ENCODE results near the gene WNT5A.
"Not testable (repeated sequence)": the region's sequence is repeated elsewhere in the genome, so short reads cannot be mapped to it uniquely, and the experiment has no call there.

The WNT5A gene

DNA sequence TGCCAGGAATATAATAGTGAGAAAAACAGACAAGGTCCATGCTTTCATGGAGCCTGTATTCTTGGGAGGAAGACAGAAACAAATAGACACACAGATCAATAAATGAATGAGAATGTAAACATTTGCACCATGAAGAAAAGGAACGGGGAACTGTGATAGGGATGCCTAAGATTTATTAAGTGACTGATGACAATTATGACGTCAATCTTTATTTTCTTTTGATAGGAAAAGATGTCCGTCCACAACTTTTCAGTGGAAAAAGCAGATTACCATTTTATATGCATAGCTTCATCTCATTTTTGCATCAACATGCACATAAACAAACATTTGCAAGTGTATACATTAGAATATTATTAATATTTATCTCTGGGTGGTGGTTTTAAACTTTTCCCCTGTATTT lies 27.9 kb upstream of the WNT5A start:
- Mint-ChIP-seq H3K36me3 (no peaks in the 10 kb centered on the region), H3K4me3 (no peak overlapping the region), H3K27me3 (no peaks in the 10 kb centered on the region), H3K27ac (no peak overlapping the region), H3K9me3 (no peaks in the 10 kb centered on the region), H3K4me1 (no peaks in the 10 kb centered on the region)

DNA sequence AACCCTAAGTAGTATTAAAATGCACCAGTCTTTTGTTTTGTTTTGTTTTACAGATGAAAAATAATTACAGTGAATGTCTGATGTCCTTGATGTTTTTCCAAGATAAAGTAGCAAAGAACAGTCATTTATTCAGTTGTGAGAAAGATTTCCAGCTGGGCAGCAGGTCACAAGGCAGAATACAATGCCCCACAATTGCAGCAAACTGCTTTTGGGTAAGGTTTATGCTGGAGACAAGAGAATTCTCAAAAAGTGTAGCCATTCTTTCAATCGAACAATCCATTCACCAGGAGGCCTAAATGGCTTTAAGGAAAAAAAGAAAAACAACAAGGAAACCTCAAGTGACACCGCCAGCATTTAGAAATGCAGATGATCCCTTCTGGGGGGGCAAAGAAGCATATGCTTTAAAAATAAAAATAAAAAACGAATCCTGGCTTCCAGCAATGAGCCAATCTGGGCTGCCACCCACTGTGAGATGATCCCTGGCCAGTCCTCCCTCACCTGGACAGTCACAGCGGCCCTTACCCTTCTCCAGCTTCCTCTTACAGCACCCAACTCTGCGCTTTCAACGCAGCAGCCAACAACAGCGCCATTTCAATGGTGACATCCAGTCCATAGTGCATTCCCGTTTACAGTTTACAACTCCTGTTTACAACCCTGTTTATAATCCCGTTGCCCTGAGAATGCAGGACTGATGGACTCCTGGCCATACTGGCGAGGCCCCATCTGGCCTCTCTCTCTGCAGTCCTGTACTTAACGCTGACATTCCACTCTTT lies 25.7 kb upstream of the WNT5A start:
- no peak overlapping the region for H3K27ac Mint-ChIP-seq
- no peaks in the 10 kb centered on the region for H3K36me3 Mint-ChIP-seq
- H3K4me1 Mint-ChIP-seq = no peaks in the 10 kb centered on the region
- H3K27me3 Mint-ChIP-seq = no peaks in the 10 kb centered on the region
- no peaks in the 10 kb centered on the region for H3K9me3 Mint-ChIP-seq
- no peak overlapping the region for H3K4me3 Mint-ChIP-seq

DNA sequence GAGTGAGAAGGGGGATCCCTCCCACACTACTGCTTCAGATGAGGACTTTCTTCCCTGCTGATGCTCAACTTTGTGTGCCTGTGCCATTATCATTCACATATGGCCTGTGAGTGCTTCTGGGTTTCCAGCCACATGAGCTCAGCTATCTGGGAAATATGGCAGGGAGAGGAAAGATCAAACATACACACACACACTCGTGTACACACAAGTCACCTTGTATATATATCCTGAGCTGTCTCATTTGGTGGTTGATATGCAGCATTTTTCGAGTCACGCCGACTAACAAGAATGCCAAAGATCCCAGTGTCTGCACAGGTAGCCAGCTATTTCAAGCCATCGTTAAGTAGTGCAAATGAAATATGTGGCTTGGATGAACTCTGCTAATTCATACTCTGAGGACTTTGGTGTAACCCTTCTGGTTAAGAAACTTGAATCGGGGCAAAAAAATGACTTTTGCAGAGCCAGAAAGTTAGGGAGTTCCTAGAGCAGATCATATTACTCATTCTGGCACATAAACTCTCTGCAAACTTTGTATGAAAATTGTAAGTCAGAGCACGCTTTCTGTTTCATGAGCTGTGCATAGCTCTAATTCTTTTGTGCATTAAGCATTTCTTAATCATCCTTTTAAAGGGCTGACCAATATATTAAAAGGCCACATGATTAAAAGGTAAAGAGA lies 24.9 kb upstream of the WNT5A start:
- H3K36me3 Mint-ChIP-seq = no peaks in the 10 kb centered on the region
- no peaks in the 10 kb centered on the region for H3K27me3 Mint-ChIP-seq
- H3K27ac Mint-ChIP-seq = no peak overlapping the region
- no peaks in the 10 kb centered on the region for H3K9me3 Mint-ChIP-seq
- no peaks in the 10 kb centered on the region for H3K4me1 Mint-ChIP-seq
- no peak overlapping the region for H3K4me3 Mint-ChIP-seq

DNA sequence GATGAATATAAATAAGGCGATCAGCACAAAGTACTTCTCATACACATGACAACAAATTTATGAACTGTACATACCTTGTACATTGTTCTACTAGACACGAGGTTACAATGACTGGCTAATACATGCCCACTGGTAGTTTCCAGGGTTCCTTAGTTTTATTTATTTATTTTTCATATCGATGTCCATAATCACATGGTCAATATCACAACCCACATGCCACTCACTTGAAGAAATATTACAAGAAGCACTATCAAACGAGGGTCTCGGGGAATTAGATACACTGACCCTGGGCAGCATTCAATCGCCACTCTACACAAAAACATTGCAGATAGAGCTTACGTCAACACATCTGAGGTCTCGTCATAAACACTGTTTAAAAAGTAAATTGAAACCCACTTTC lies 21.2 kb upstream of the WNT5A start:
- Mint-ChIP-seq H3K27ac (no peak overlapping the region), H3K9me3 (no peaks in the 10 kb centered on the region), H3K4me1 (no peaks in the 10 kb centered on the region), H3K36me3 (no peaks in the 10 kb centered on the region), H3K4me3 (no peak overlapping the region), H3K27me3 (no peaks in the 10 kb centered on the region)

DNA sequence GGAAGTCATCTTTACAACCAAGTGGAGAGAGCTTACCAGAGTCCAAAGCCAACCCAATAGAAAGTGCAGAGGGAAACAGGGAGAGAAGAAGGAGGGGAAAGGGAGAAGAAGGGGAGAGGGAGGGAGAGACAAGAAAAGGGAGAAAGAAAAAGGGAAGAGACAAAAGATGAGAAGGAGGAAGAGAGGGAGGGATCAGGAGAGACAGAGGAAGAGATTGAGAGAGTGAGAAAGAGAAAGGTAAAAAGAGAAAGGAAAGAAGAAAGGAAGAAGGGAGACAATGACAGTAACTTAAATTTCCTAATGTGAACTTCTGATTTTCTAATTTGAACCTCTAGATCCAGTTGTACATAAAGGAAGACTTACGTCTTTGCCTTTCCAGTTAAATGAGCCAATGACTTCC lies 20.7 kb upstream of the WNT5A start:
- Mint-ChIP-seq H3K36me3 (no peaks in the 10 kb centered on the region), H3K4me1 (no peaks in the 10 kb centered on the region), H3K27me3 (no peaks in the 10 kb centered on the region), H3K27ac (no peak overlapping the region), H3K4me3 (no peak overlapping the region), H3K9me3 (no peaks in the 10 kb centered on the region)

GRCh38 chr3:55505776-55506175 lies 18.7 kb upstream of the WNT5A start:
- H3K4me1 Mint-ChIP-seq = no peaks in the 10 kb centered on the region

DNA sequence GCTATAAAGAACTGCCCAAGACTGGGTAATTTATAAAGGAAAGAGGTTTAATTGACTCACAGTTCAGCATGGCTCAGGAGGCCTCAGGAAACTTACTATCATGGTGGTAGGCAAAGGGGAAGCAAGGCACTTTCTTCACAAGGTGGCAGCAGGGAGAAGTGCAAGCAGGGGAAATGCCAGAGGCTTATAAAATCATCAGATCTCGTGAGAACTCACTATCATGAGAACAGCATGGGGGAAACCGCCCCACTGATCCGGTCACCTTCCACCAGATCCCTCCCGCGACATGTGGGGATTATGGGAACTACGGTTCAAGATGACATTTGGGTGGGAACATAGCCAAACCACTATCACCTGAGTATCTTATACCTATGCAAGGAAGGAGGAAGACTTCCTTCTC lies 18.0 kb upstream of the WNT5A start:
- H3K27ac Mint-ChIP-seq, H3K27me3 Mint-ChIP-seq, H3K9me3 Mint-ChIP-seq, H3K36me3 Mint-ChIP-seq, H3K4me3 Mint-ChIP-seq, H3K4me1 Mint-ChIP-seq: not testable (repeated sequence)

More at GRCh38 chr3:55505776-55506175, 18.7 kb upstream of the WNT5A start:
- H3K36me3 Mint-ChIP-seq = no peaks in the 10 kb centered on the region
- no peaks in the 10 kb centered on the region for H3K9me3 Mint-ChIP-seq
- H3K27ac Mint-ChIP-seq = no peak overlapping the region
- H3K27me3 Mint-ChIP-seq = no peaks in the 10 kb centered on the region
- no peak overlapping the region for H3K4me3 Mint-ChIP-seq

DNA sequence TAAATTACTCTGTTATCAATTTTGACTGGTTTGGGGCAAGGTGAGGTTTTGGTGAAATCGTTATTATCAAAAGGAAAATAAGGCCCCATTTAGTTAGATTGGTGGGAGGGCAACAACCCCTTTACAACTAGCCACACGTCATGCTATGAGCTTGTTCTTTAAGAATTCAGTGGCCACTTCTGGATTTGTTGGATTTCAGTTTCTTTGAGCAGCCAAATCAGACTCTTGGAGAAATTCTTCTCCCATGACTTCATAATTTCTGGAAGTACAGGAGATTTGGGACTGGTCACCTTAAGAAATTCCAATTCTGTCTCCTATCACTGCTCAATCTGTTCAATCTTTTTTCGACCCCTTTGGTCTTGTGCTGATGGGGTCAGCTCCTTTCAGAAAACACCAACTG lies 14.8 kb upstream of the WNT5A start:
- Mint-ChIP-seq H3K4me3 (no peak overlapping the region), H3K9me3 (no peaks in the 10 kb centered on the region), H3K27ac (no peak overlapping the region), H3K4me1 (no peaks in the 10 kb centered on the region), H3K36me3 (no peaks in the 10 kb centered on the region), H3K27me3 (peaks cover 2% of the 10 kb centered on the region)

GRCh38 chr3:55500555-55501330 lies 13.6 kb upstream of the WNT5A start:
- Mint-ChIP-seq H3K27ac (no peak overlapping the region), H3K4me3 (no peak overlapping the region), H3K36me3 (no peaks in the 10 kb centered on the region), H3K27me3 (peaks cover 4% of the 10 kb centered on the region), H3K4me1 (no peaks in the 10 kb centered on the region), H3K9me3 (no peaks in the 10 kb centered on the region)

DNA sequence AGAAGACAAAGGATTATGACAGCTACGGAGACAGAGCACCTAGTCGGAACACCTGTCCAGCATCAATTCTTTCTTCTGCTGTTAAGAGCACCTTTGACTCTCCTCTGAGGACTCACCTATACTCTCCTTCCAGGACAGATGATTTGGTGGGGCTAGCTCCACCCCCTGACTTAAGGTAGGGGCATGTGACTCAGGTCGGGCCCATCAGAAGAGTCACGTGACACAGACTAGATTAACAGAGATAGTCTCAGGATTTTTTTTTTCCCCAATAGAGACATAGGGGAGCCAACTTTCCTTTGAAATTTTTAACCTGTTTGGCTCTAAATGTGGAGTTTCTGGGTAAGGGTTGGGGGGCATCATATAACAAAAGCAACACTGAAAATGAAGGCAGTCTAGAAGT lies 11.4 kb upstream of the WNT5A start:
- Mint-ChIP-seq H3K9me3 (peaks cover 5% of the 10 kb centered on the region), H3K27ac (no peak overlapping the region), H3K4me1 (no peaks in the 10 kb centered on the region), H3K36me3 (no peaks in the 10 kb centered on the region), H3K27me3 (peaks cover 6% of the 10 kb centered on the region), H3K4me3 (no peak overlapping the region)

DNA sequence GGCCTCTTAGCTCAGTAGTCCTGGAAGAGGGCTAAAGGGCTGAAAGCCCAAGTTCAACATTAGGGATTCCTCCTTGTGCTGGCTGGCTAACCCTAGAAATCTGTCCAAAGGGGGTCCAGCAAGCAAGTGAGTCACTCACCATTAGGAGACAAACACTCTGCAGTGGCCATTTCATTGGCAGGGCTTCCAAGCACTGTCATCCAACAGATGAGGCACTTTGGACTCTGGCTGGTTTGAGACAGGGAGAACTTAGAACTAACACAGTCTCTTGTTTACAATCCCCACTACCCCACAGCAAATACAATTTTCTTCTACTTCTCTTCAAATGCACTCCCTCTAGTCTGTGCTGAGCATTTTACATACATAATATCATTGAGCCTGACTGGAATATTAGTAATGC lies 10.1 kb upstream of the WNT5A start:
- Mint-ChIP-seq H3K4me3 (no peak overlapping the region), H3K36me3 (no peaks in the 10 kb centered on the region), H3K4me1 (no peaks in the 10 kb centered on the region), H3K9me3 (peaks cover 5% of the 10 kb centered on the region), H3K27me3 (peaks cover 8% of the 10 kb centered on the region), H3K27ac (no peak overlapping the region)

- H3K4me3 Mint-ChIP-seq = no peak overlapping the region
- H3K9me3 Mint-ChIP-seq = peaks cover 5% of the 10 kb centered on the region
- H3K4me1 Mint-ChIP-seq = no peaks in the 10 kb centered on the region
- H3K27ac Mint-ChIP-seq = no peak overlapping the region
- no peaks in the 10 kb centered on the region for H3K36me3 Mint-ChIP-seq
- H3K27me3 Mint-ChIP-seq = peaks cover 13% of the 10 kb centered on the region
These were observed 7.9 kb upstream of the WNT5A start for GRCh38 chr3:55494976-55495375.

GRCh38 chr3:55492976-55493375 lies 5.9 kb upstream of the WNT5A start:
- H3K27me3 Mint-ChIP-seq = peaks cover 22% of the 10 kb centered on the region
- no peaks in the 10 kb centered on the region for H3K36me3 Mint-ChIP-seq
- H3K27ac Mint-ChIP-seq = no peak overlapping the region
- H3K9me3 Mint-ChIP-seq = peaks cover 5% of the 10 kb centered on the region
- H3K4me3 Mint-ChIP-seq = no peak overlapping the region
- no peaks in the 10 kb centered on the region for H3K4me1 Mint-ChIP-seq

DNA sequence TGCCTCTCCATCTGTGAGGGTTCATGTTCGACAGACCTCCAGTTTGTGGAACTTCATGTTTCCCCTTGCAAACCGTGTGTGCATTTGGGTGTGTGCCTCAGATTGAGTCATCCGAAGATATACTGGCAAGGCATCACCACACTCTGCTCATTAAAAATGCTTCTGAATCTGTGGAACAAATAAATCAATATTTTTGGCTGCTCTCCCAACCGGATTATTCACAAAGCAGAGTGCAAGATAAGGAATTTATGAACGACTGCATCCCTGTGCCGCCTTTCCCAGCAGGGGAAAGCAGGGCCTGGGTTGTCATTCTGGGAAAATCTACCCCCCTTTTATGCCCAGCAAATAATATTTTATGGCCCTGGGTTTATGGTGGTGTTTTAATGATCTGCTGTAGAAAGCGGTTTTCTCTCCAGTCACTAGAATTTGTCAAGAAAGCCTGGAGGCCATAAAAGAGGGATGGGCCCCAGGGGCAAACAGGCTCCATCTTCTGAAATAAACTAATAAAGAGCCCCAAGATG lies 4.2 kb upstream of the WNT5A start:
- Mint-ChIP-seq H3K27ac (no peak overlapping the region), H3K4me1 (peaks cover 11% of the 10 kb centered on the region), H3K4me3 (no peak overlapping the region), H3K36me3 (no peaks in the 10 kb centered on the region), H3K9me3 (peaks cover 5% of the 10 kb centered on the region), H3K27me3 (peaks cover 26% of the 10 kb centered on the region)

- Mint-ChIP-seq H3K4me1 (peaks cover 18% of the 10 kb centered on the region), H3K27ac (no peak overlapping the region), H3K27me3 (peaks cover 30% of the 10 kb centered on the region), H3K4me3 (no peak overlapping the region), H3K9me3 (peaks cover 4% of the 10 kb centered on the region), H3K36me3 (no peaks in the 10 kb centered on the region)
These were observed 3.3 kb upstream of the WNT5A start for GRCh38 chr3:55490276-55490913.

- no peak overlapping the region for H3K4me3 Mint-ChIP-seq
- peaks cover 19% of the 10 kb centered on the region for H3K4me1 Mint-ChIP-seq
- H3K27me3 Mint-ChIP-seq = peaks cover 30% of the 10 kb centered on the region
- H3K9me3 Mint-ChIP-seq = no peaks in the 10 kb centered on the region
- H3K36me3 Mint-ChIP-seq = no peaks in the 10 kb centered on the region
- no peak overlapping the region for H3K27ac Mint-ChIP-seq
These were observed 2.7 kb upstream of the WNT5A start for GRCh38 chr3:55489798-55490132.

Data from activated naive CD4-positive, alpha-beta T cell treated with anti-CD3 and anti-CD28 coated beads, Interleukin-2, amount 50 U/mL, for 24 hours (primary cell).